Measurements from ENCODE around the gene ACTG2. TPM values are rescaled to one million over a fixed set of nuclear protein-coding genes. Genes with fewer than 3 reads are reported as not detected.

Gene ACTG2
- total RNA-seq, 1 experiment from 2014 or later = not detected

DNA sequence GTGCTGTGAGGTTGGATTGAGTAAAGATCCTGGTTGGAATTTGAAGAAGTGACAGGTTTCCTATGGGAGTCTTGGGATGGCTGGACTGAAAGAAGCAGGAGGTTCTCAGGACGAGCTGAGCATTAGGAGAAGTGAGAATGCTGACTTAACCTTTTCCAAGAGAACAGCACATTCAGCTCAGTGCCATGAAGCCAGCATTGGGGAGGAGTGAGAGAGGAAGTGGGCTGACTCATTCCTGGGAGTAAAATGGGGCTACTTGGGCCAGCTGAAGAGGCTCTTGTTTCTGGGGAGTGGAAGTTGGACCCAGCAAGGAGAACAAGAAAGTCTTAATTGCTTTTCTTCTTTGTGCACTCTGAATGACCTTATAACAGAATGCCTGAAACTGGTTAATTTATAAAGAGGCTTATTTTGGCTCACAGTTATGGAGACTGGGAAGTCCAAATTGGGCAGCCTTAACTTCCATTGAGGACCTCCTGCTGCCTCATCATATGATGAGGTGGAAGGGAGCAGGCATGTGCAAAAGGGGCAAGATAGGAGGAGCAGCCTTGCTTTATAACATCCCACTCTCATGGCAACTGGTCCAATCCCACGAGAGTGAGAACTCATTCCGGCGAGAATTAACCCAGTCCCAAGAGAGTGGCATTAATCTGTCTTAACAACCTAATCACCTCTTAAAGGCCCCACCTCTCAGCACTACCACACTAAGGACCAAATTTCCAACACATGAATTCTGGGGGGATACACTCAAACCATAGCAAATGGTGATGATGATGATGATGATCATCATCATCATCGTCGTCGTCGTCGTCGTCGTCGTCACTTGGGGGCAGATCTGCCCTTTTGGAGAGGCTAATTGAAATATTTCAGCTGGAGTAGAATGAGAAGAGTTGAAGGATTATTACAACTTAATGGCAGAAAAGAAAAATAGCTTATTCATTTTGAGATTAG is 60.0 kb downstream of the ACTG2 start:
- no peak overlapping the region for H3K4me2 ChIP-seq (ENCODE audit: low read depth, low read length, poor library complexity, severe bottlenecking)

DNA sequence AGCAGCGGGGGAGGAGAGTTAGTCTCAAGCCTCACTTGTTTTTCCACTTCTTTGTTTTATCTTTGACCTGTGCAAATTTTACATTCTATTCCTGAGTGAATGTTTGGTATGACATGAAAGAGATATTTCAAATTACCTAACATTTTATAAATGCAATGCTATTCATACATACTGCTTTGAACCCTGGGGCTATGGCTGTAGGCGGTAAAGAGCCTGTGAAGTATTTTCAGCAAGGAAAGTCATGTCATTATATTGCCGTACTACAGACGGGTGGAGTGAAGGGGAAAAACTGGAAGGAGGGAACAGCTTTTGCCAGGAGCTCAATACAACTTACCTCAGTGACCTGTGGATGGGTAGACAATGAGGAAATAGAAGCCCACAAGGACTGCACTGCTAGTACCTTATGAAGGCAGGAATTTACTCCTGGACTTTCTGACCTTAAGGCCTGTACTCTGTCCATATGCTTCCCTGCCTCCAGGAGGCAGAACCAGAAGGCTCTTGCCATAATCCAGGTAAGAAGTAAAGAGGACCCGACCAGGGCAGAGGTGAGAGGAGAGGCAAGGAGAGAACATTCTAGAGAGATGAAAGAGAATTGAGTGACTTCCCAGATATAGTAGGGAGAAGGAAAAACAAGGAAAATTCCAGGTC is 63.5 kb downstream of the ACTG2 start:
- Histone ChIP-seq H3K4me3 (ENCODE audit: low read length) (no peak overlapping the region), H3K79me2 (ENCODE audit: low read length) (0 out of 2 replicates have a peak, but pooled peaks cover 5% of the 10 kb centered on the region), H3K27me3 (ENCODE audit: low read length) (no peaks in the 10 kb centered on the region), H3K36me3 (ENCODE audit: insufficient read depth, low read length) (peaks cover 69% of the 10 kb centered on the region), H3K4me1 (ENCODE audit: low read length) (no peaks in the 10 kb centered on the region), H3K27ac (ENCODE audit: low read length) (no peak overlapping the region), H3K4me2 (ENCODE audit: low read depth, low read length, poor library complexity, severe bottlenecking) (no peak overlapping the region), H3K9me3 (ENCODE audit: low read length) (no peaks in the 10 kb centered on the region), H4K20me1 (ENCODE audit: insufficient read depth, low read depth, low read length) (peaks cover 47% of the 10 kb centered on the region), H2AFZ (ENCODE audit: low read length) (no peak overlapping the region), H3K9ac (ENCODE audit: low read length) (no peak overlapping the region), H3K9me2 (replicated peaks; ENCODE audit: insufficient read depth, low read length) (no peaks in the 10 kb centered on the region)
- no peak for DNase-seq

More for the DNA sequence above, 60.0 kb downstream of the ACTG2 start:
- Histone ChIP-seq H3K27ac (ENCODE audit: low read length) (no peak overlapping the region), H3K27me3 (ENCODE audit: low read length) (no peaks in the 10 kb centered on the region), H3K4me3 (ENCODE audit: low read length) (no peak overlapping the region), H4K20me1 (ENCODE audit: insufficient read depth, low read depth, low read length) (peaks cover 50% of the 10 kb centered on the region), H3K36me3 (ENCODE audit: insufficient read depth, low read length) (peaks cover 80% of the 10 kb centered on the region), H3K9me2 (replicated peaks; ENCODE audit: insufficient read depth, low read length) (no peaks in the 10 kb centered on the region), H3K4me1 (ENCODE audit: low read length) (no peaks in the 10 kb centered on the region), H3K9ac (ENCODE audit: low read length) (no peak overlapping the region), H3K9me3 (ENCODE audit: low read length) (no peaks in the 10 kb centered on the region), H2AFZ (ENCODE audit: low read length) (no peak overlapping the region), H3K79me2 (ENCODE audit: low read length) (peaks cover 33% of the 10 kb centered on the region)
- no peak for DNase-seq

DNA sequence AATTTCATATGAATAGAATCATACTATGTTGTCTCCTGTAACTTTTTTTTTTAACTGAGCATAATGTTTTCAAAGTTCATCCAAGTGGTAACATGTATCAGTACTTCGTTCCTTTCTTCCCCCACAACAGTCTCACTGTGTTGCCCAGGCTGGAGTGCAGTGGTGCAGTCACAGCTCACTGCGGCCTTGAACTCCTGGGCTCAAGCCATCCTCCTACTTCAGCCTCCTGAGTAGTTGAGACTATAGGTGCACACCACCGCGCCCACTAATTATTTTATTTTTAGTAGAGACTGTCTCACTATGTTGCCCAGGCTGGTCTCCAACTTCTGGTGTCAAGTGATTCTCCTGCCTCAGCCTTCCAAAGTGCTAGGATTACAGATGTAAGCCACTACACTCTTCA is 68.5 kb downstream of the ACTG2 start:
- Histone ChIP-seq H2AFZ (ENCODE audit: low read length) (no peak overlapping the region), H3K4me2 (ENCODE audit: low read depth, low read length, poor library complexity, severe bottlenecking) (no peak overlapping the region), H3K27me3 (ENCODE audit: low read length) (no peaks in the 10 kb centered on the region), H3K27ac (ENCODE audit: low read length) (no peak overlapping the region), H3K9me2 (replicated peaks; ENCODE audit: insufficient read depth, low read length) (no peaks in the 10 kb centered on the region), H3K9me3 (ENCODE audit: low read length) (no peaks in the 10 kb centered on the region), H4K20me1 (ENCODE audit: insufficient read depth, low read depth, low read length) (peaks cover 24% of the 10 kb centered on the region; the same call in 1 of the 2 replicates), H3K79me2 (ENCODE audit: low read length) (no peaks in the 10 kb centered on the region), H3K4me3 (ENCODE audit: low read length) (no peak overlapping the region), H3K9ac (ENCODE audit: low read length) (no peak overlapping the region), H3K36me3 (ENCODE audit: insufficient read depth, low read length) (peaks cover 32% of the 10 kb centered on the region), H3K4me1 (ENCODE audit: low read length) (no peaks in the 10 kb centered on the region)
- no peak for DNase-seq

DNA sequence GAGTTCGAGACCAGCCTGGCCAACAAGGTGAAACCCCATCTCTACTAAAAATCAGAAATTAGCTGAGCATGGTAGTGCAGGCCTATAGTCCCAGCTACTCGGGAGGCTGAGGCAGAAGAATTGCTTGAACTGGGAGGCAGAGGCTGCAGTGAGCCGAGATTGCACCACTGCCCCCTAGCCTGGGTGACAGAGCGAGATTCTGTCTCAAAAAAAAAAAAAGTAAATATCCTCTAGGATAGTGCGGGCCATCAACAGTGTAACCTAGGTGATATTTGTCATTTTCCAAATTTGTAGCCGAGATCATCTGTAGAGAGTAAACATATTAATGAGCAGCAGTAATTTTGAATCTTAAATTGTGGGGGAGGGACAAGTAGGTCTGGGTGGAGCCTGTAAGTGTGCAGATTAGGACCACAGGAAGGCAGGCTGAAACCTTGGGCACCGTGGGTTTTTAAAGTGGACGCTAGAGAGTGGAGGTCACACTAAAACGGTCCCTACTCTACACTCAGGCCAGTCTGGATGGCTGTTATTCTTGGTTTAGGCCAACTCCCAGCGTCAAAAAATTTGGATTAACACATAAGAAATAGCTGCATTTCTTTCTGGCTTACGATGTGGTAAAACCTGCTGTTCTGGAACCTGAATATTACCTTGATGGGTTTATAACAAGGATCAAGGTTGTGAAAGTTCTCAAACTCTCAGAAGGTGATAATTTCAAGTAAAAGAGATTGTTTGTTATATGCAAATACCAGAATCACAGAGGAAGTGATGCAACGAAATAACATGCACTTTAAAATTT is 69.2 kb downstream of the ACTG2 start:
- Histone ChIP-seq H3K9me2 (replicated peaks; ENCODE audit: insufficient read depth, low read length) (no peaks in the 10 kb centered on the region), H2AFZ (ENCODE audit: low read length) (no peak overlapping the region), H4K20me1 (ENCODE audit: insufficient read depth, low read depth, low read length) (peaks cover 20% of the 10 kb centered on the region; the same call in 1 of the 2 replicates), H3K4me2 (ENCODE audit: low read depth, low read length, poor library complexity, severe bottlenecking) (no peak overlapping the region), H3K36me3 (ENCODE audit: insufficient read depth, low read length) (peaks cover 25% of the 10 kb centered on the region), H3K27me3 (ENCODE audit: low read length) (no peaks in the 10 kb centered on the region), H3K27ac (ENCODE audit: low read length) (no peak overlapping the region), H3K79me2 (ENCODE audit: low read length) (no peaks in the 10 kb centered on the region), H3K9me3 (ENCODE audit: low read length) (no peaks in the 10 kb centered on the region), H3K9ac (ENCODE audit: low read length) (no peak overlapping the region), H3K4me1 (ENCODE audit: low read length) (no peaks in the 10 kb centered on the region), H3K4me3 (ENCODE audit: low read length) (no peak overlapping the region)
- DNase-seq = peak; percentile 51

DNA sequence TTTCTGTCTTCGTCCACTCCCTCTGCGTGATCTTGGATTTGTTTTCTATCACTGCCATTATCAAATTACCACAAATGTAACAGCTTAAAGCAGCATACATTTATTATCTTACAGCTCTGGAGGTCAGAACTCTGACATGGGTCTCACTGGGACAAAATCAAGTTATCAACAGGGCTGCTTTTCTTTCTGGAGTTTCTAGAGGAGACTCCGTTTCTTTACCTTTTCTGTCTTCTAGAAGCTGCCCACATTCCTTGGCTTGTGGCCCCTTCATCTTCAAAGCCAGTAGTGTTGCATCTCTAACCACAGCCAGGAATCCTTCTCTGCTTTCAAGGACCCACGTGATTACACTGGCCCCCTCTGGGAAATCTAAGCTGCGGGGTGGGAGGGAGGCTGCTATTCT is 70.0 kb downstream of the ACTG2 start:
- DNase-seq = no peak
- Histone ChIP-seq H2AFZ (ENCODE audit: low read length) (no peak overlapping the region), H3K9me2 (replicated peaks; ENCODE audit: insufficient read depth, low read length) (no peaks in the 10 kb centered on the region), H3K79me2 (ENCODE audit: low read length) (no peaks in the 10 kb centered on the region), H4K20me1 (ENCODE audit: insufficient read depth, low read depth, low read length) (peaks cover 12% of the 10 kb centered on the region; the same call in 1 of the 2 replicates), H3K36me3 (ENCODE audit: insufficient read depth, low read length) (peaks cover 20% of the 10 kb centered on the region), H3K27me3 (ENCODE audit: low read length) (no peaks in the 10 kb centered on the region), H3K27ac (ENCODE audit: low read length) (no peak overlapping the region), H3K9ac (ENCODE audit: low read length) (no peak overlapping the region), H3K9me3 (ENCODE audit: low read length) (no peaks in the 10 kb centered on the region), H3K4me1 (ENCODE audit: low read length) (no peaks in the 10 kb centered on the region), H3K4me3 (ENCODE audit: low read length) (no peak overlapping the region), H3K4me2 (ENCODE audit: low read depth, low read length, poor library complexity, severe bottlenecking) (no peak overlapping the region)

DNA sequence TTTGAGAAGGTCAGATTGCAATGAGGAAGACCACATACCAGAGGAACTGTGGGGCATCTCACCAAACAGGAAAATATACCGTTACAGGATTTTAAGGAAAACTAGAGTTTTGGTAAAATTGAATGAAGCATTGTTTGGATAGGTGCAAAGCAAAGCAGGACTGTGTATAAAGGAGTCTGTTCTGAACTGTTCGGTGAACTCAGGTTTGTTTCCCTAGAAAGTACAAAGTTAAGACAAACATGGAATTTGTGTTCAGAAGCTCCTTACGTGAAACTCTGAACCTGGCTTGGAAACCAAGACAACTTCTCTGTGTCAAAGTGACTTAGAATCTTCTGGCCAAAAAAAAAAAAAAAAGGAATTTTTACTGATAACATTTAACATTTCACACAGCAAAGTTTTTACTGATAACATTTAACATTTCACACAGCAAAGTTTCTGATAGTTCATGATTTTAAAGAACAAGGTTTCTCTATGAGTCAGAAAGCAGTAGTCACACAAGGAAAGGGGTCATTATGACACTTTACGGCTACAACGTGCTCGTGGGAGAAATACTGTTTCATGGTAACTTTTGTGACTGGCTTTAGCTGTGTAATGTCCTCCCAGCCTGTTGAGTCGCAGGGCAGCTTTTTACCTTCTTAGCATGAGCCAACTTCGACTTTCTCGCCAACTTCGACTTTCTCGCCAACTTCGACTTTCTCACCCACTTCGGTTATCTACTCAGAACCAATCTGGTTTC is 70.7 kb downstream of the ACTG2 start:
- no peaks in the 10 kb centered on the region for H3K4me1 ChIP-seq (ENCODE audit: low read length)
- peaks cover 4% of the 10 kb centered on the region; the same call in 1 of the 2 replicates for H4K20me1 ChIP-seq (ENCODE audit: insufficient read depth, low read depth, low read length)
- no peaks in the 10 kb centered on the region for H3K27me3 ChIP-seq (ENCODE audit: low read length)
- no peaks in the 10 kb centered on the region for H3K79me2 ChIP-seq (ENCODE audit: low read length)
- peaks cover 13% of the 10 kb centered on the region for H3K36me3 ChIP-seq (ENCODE audit: insufficient read depth, low read length)
- no peaks in the 10 kb centered on the region for H3K9me3 ChIP-seq (ENCODE audit: low read length)
- no peak overlapping the region for H3K9ac ChIP-seq (ENCODE audit: low read length)
- H3K27ac ChIP-seq (ENCODE audit: low read length) = no peak overlapping the region
- no peak overlapping the region for H3K4me3 ChIP-seq (ENCODE audit: low read length)
- H3K9me2 ChIP-seq (replicated peaks; ENCODE audit: insufficient read depth, low read length) = no peaks in the 10 kb centered on the region
- H3K4me2 ChIP-seq (ENCODE audit: low read depth, low read length, poor library complexity, severe bottlenecking) = no peak overlapping the region
- H2AFZ ChIP-seq (ENCODE audit: low read length) = no peak overlapping the region
- DNase-seq = no peak

DNA sequence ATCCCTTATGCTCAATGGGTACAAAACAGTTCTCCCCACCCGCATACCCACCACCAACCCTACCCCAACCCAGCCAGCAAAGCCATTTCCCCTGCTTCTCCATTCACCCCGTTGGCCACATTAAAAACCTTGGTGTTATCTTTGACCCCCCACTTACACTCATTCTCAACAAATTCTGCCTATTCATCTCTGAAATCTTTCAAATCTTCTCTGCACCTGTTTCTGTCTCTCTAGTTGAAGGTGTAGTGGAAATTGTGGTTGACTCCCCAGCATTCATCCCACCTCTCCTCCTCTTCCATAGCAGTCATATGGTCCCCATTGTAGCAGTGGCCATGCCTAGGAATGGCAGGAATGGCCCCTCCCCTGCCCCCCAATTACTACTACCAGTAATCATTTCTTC is 71.4 kb downstream of the ACTG2 start:
- no peak overlapping the region for H3K4me2 ChIP-seq (ENCODE audit: low read depth, low read length, poor library complexity, severe bottlenecking)

More for the DNA sequence above, 71.4 kb downstream of the ACTG2 start:
- peaks cover 3% of the 10 kb centered on the region; the same call in 1 of the 2 replicates for H4K20me1 ChIP-seq (ENCODE audit: insufficient read depth, low read depth, low read length)
- H3K9ac ChIP-seq (ENCODE audit: low read length) = no peak overlapping the region
- H3K9me2 ChIP-seq (replicated peaks; ENCODE audit: insufficient read depth, low read length) = no peaks in the 10 kb centered on the region
- H3K27ac ChIP-seq (ENCODE audit: low read length) = no peak overlapping the region
- H3K4me3 ChIP-seq (ENCODE audit: low read length) = no peak overlapping the region
- H3K9me3 ChIP-seq (ENCODE audit: low read length) = no peaks in the 10 kb centered on the region
- H3K36me3 ChIP-seq (ENCODE audit: insufficient read depth, low read length) = peaks cover 6% of the 10 kb centered on the region
- no peaks in the 10 kb centered on the region for H3K79me2 ChIP-seq (ENCODE audit: low read length)
- DNase-seq = no peak
- no peak overlapping the region for H2AFZ ChIP-seq (ENCODE audit: low read length)
- H3K4me1 ChIP-seq (ENCODE audit: low read length) = no peaks in the 10 kb centered on the region
- H3K27me3 ChIP-seq (ENCODE audit: low read length) = no peaks in the 10 kb centered on the region
